ENCODE data around the gene DDX19B.
A peak's percentile ranks its signal among the peaks of the same experiment; 100 is the strongest.
"Not testable (repeated sequence)": the region's sequence is repeated elsewhere in the genome, so short reads cannot be mapped to it uniquely, and the experiment has no call there.

DDX19B gene

GRCh38 chr16:70298988-70299938, at the start of gene DDX19B:
Gene DDX19B, plus strand, starts transcription at chr16:70299186. Its CDS starts 112 bp downstream, at chr16:70299298.
- DNase-seq (ENCODE audit: low read depth): no peak

- not testable (repeated sequence) for DNase-seq (ENCODE audit: low read depth)
Measured at GRCh38 chr16:70249697-70250096, 49.3 kb upstream of the DDX19B start.

GRCh38 chr16:70250748-70251628, 48.0 kb upstream of the DDX19B start:
- no peak for DNase-seq (ENCODE audit: low read depth)

GRCh38 chr16:70251629-70252354, 47.2 kb upstream of the DDX19B start, which contains the start of gene EXOSC6:
Gene EXOSC6, minus strand, starts transcription at chr16:70251940. Its CDS starts 40 bp downstream, at chr16:70251900.
- peak; percentile 55 for DNase-seq (ENCODE audit: low read depth)

GRCh38 chr16:70252355-70252988, 46.5 kb upstream of the DDX19B start:
- no peak for DNase-seq (ENCODE audit: low read depth)

- DNase-seq (ENCODE audit: low read depth): no peak
Measured at GRCh38 chr16:70253291-70254106, 45.5 kb upstream of the DDX19B start.

- DNase-seq (ENCODE audit: low read depth): no peak
Measured at GRCh38 chr16:70254180-70254964, 44.6 kb upstream of the DDX19B start.

- no peak for DNase-seq (ENCODE audit: low read depth)
Measured at GRCh38 chr16:70254965-70255286, 44.1 kb upstream of the DDX19B start.

GRCh38 chr16:70255574-70255973, 43.4 kb upstream of the DDX19B start:
- no peak for DNase-seq (ENCODE audit: low read depth)

- DNase-seq (ENCODE audit: low read depth): no peak
Measured at GRCh38 chr16:70257391-70257790, 41.6 kb upstream of the DDX19B start.

- no peak for DNase-seq (ENCODE audit: low read depth)
Measured at GRCh38 chr16:70258065-70258464, 40.9 kb upstream of the DDX19B start.

- no peak for DNase-seq (ENCODE audit: low read depth)
Measured at GRCh38 chr16:70258946-70259345, 40.0 kb upstream of the DDX19B start.

- not testable (repeated sequence) for DNase-seq (ENCODE audit: low read depth)
Measured at GRCh38 chr16:70259903-70260302, 39.1 kb upstream of the DDX19B start.

GRCh38 chr16:70267516-70267915, 31.5 kb upstream of the DDX19B start:
- no peak for DNase-seq (ENCODE audit: low read depth)

GRCh38 chr16:70267922-70268321, 31.1 kb upstream of the DDX19B start:
- not testable (repeated sequence) for DNase-seq (ENCODE audit: low read depth)

GRCh38 chr16:70269471-70269870, 29.5 kb upstream of the DDX19B start:
- DNase-seq (ENCODE audit: low read depth): no peak

GRCh38 chr16:70270176-70270575, 28.8 kb upstream of the DDX19B start:
- no peak for DNase-seq (ENCODE audit: low read depth)

- DNase-seq (ENCODE audit: low read depth): no peak
Measured at GRCh38 chr16:70271696-70272095, 27.3 kb upstream of the DDX19B start.

- no peak for DNase-seq (ENCODE audit: low read depth)
Measured at GRCh38 chr16:70276392-70276791, 22.6 kb upstream of the DDX19B start.

Data from non-pigmented ciliary epithelial cell (primary cell).